Neural cell (in vitro differentiated cells): ENCODE measurements around the gene IDI2. TPM values are rescaled to one million over a fixed set of nuclear protein-coding genes. Genes with fewer than 3 reads are reported as not detected.

ENCODE experiments used
- H2AFZ ChIP-seq: fragments of 200-600, 300-800 bp; sonication (generic), shearing (Covaris generic); 2 replicates; pipeline ENCODE4 v1.6.0; 2014; ENCODE audit warnings: low read depth, mild to moderate bottlenecking, antibody characterized with exemption, low read length, moderate library complexity
- H3F3A ChIP-seq: fragments of 200-600 bp; shearing (Covaris generic); 2 replicates; pipeline ENCODE4 v1.6.1; 2016; ENCODE audit warnings: mild to moderate bottlenecking, moderate library complexity, mixed read lengths, antibody characterized with exemption, low read length; ENCODE audit not compliant: insufficient read depth, poor library complexity, severe bottlenecking
- H3K27ac ChIP-seq: fragments of 200-600, 300-800 bp; sonication (generic), shearing (Covaris generic); 2 replicates; pipeline ENCODE4 v1.5.1; 2014; ENCODE audit warnings: mild to moderate bottlenecking, low read length, moderate library complexity
- H3K27me3 ChIP-seq: fragments of 300-800, 200-600 bp; sonication (generic), shearing (Covaris generic); 2 replicates; pipeline ENCODE4 v1.6.0; 2014; ENCODE audit warnings: mild to moderate bottlenecking, low read depth, low read length, moderate library complexity; ENCODE audit not compliant: insufficient read depth
- H3K36me3 ChIP-seq: fragments of 300-800, 200-600 bp; sonication (generic), shearing (Covaris generic); 2 replicates; pipeline ENCODE4 v1.5.1; 2014; ENCODE audit warnings: mild to moderate bottlenecking, antibody characterized with exemption, low read length, moderate library complexity; ENCODE audit not compliant: insufficient read depth
- H3K4me2 ChIP-seq: fragments of 300-800, 200-600 bp; sonication (generic), shearing (Covaris generic); 2 replicates; pipeline ENCODE4 v1.6.0; 2014; ENCODE audit warnings: mild to moderate bottlenecking, low read length
- H3K4me3 ChIP-seq: fragments of 300-800, 200-600 bp; sonication (generic), shearing (Covaris generic); 2 replicates; pipeline ENCODE4 v1.5.1; 2014; ENCODE audit warnings: mild to moderate bottlenecking, low read length, moderate library complexity
- H3K79me2 ChIP-seq: fragments of 200-600 bp; shearing (Covaris generic); replicated peaks from 2 replicates; pipeline ENCODE4 v1.6.0; 2014; ENCODE audit warnings: mild to moderate bottlenecking, low read length, moderate library complexity; ENCODE audit not compliant: insufficient read depth
- H3K9ac ChIP-seq: fragments of 300-800, 200-600 bp; sonication (generic), shearing (Covaris generic); 2 replicates; pipeline ENCODE4 v1.6.1; 2016; ENCODE audit warnings: mild to moderate bottlenecking, low read length, mixed read lengths
- H3K9me2 ChIP-seq: fragments of 200-600 bp; shearing (Covaris generic); 2 replicates; pipeline ENCODE4 v1.6.1; 2016; ENCODE audit warnings: mild to moderate bottlenecking, low read length, mixed read lengths; ENCODE audit not compliant: insufficient read depth
- H3K9me3 ChIP-seq: fragments of 200-600, 300-800 bp; sonication (generic), shearing (Covaris generic); 2 replicates; pipeline ENCODE4 v1.6.1; 2016; ENCODE audit warnings: mild to moderate bottlenecking, mixed run types, low read length, moderate library complexity, mixed read lengths
- H4K20me1 ChIP-seq: fragments of 200-600 bp; shearing (Covaris generic); 2 replicates; pipeline ENCODE4 v1.6.1; 2016; ENCODE audit warnings: mild to moderate bottlenecking, mixed run types; ENCODE audit not compliant: insufficient read depth
- CTCF ChIP-seq: fragments of 450-650 bp; IDR thresholded peaks from 2 replicates; pipeline ENCODE4 v1.5.1; 2014; ENCODE audit warnings: antibody characterized with exemption, mild to moderate bottlenecking, moderate library complexity; ENCODE audit not compliant: poor library complexity, severe bottlenecking
- EP300 ChIP-seq: fragments of 450-650 bp; conservative IDR thresholded peaks from 2 replicates; pipeline ENCODE4 v1.6.1; 2014; ENCODE audit warnings: antibody characterized with exemption, mild to moderate bottlenecking, moderate library complexity; ENCODE audit not compliant: poor library complexity, severe bottlenecking
- EZH2 ChIP-seq: fragments of 200-600, 300-800 bp; shearing (Covaris generic), sonication (generic); IDR thresholded peaks from 2 replicates; pipeline ENCODE4 v1.6.1; 2014; ENCODE audit warnings: antibody characterized with exemption, low read length, borderline replicate concordance, mild to moderate bottlenecking; ENCODE audit not compliant: insufficient read depth, poor library complexity, severe bottlenecking
- MXI1 ChIP-seq: fragments of 450-650 bp; conservative IDR thresholded peaks from 2 replicates; pipeline ENCODE4 v1.6.1; 2014; ENCODE audit warnings: antibody characterized with exemption, mild to moderate bottlenecking; ENCODE audit not compliant: poor library complexity, severe bottlenecking
- POLR2AphosphoS5 ChIP-seq: IDR thresholded peaks from 2 replicates; pipeline ENCODE4 v1.6.1; 2012
- RAD21 ChIP-seq: fragments of 450-650 bp; conservative IDR thresholded peaks from 2 replicates; pipeline ENCODE4 v1.6.1; 2014; ENCODE audit warnings: antibody characterized with exemption, mild to moderate bottlenecking, moderate library complexity
- REST ChIP-seq: IDR thresholded peaks from 2 replicates; pipeline ENCODE4 v1.6.1; 2012; ENCODE audit warnings: borderline replicate concordance
- SMC3 ChIP-seq: fragments of 450-650 bp; conservative IDR thresholded peaks from 2 replicates; pipeline ENCODE4 v1.6.1; 2014; ENCODE audit warnings: antibody characterized with exemption, mild to moderate bottlenecking, moderate library complexity; ENCODE audit not compliant: poor library complexity
- TAF1 ChIP-seq: IDR thresholded peaks from 2 replicates; pipeline ENCODE4 v1.6.1; 2012; ENCODE audit warnings: low read depth
- polyA plus RNA-seq: library from polyadenylated mRNA; depleted of rRNA; stranded (reverse); fragments of >200 nt; gene quantifications from 2 replicates; pipeline ENCODE4 v1.2.3, GENCODE V29; 2014

Gene IDI2
- polyA plus RNA-seq, 1 donor from 2014 or later, result 0.24 TPM

GRCh38 chr10:986881-987619 lies 38.6 kb downstream of the IDI2 start:
- TF ChIP-seq POLR2AphosphoS5, result no peak
- TF ChIP-seq REST, result no peak
- no peak for TF ChIP-seq EP300
- no peak for TF ChIP-seq TAF1
- Histone ChIP-seq H3K27me3 (no peaks in the 10 kb centered on the region), H3K4me2 (peak overlapping the region; percentile 81), H3K9me2 (no peaks in the 10 kb centered on the region), H3K79me2 (peaks cover 29% of the 10 kb centered on the region), H3K4me3 (peak overlapping the region; percentile 86), H3K9me3 (no peaks in the 10 kb centered on the region), H4K20me1 (no peaks in the 10 kb centered on the region), H3K36me3 (no peaks in the 10 kb centered on the region), H3K9ac (peak overlapping the region; percentile 95), H3K27ac (peak overlapping the region; percentile 80), H3F3A (no peaks in the 10 kb centered on the region), H2AFZ (peak overlapping the region; percentile 83)

GRCh38 chr10:986137-986825 lies 39.4 kb downstream of the IDI2 start:
- Histone ChIP-seq H3K4me2 (no peak overlapping the region), H3K4me3 (no peak overlapping the region), H3F3A (no peaks in the 10 kb centered on the region), H3K9me3 (no peaks in the 10 kb centered on the region), H4K20me1 (no peaks in the 10 kb centered on the region), H3K79me2 (peaks cover 27% of the 10 kb centered on the region), H3K27ac (no peak overlapping the region), H3K9me2 (no peaks in the 10 kb centered on the region), H3K9ac (no peak overlapping the region), H3K27me3 (no peaks in the 10 kb centered on the region), H3K36me3 (no peaks in the 10 kb centered on the region), H2AFZ (no peak overlapping the region)
- TF ChIP-seq SMC3 (no peak), RAD21 (no peak), POLR2AphosphoS5 (no peak), MXI1 (no peak), REST (no peak), EP300 (no peak), EZH2 (no peak), TAF1 (no peak), CTCF (no peak)
